K562 treated with DMSO at 1 percent for 48 hours (cell line): ENCODE results near the gene NPR3. TPM values are rescaled to one million over a fixed set of nuclear protein-coding genes. Genes with fewer than 3 reads are reported as not detected.

ENCODE experiments used
- total RNA-seq: library from RNA; unstranded; fragments of 300-600 nt; gene quantifications from 2 replicates; pipeline ENCODE4 v1.2.3, GENCODE V29; 2022; ENCODE audit warnings: low replicate concordance; ENCODE audit errors: extremely low read depth

NPR3 gene
- not detected in 2 replicates for total RNA-seq

GRCh38 chr5:32710550-32711361 lies at the start of gene NPR3:
Gene NPR3, plus strand, starts transcription at chr5:32711321. Its CDS starts 456 bp downstream, at chr5:32711777.

Other genes with a start within 250 kb of the NPR3 start
- not detected in 2 replicates for gene SUB1, start 125.8 kb upstream of the NPR3 start, total RNA-seq